ENCODE data around the gene RPL38.

The RPL38 gene

GRCh38 chr17:74196541-74197317, 6.7 kb upstream of the RPL38 start:
- H3K9ac ChIP-seq (ENCODE audit: low read length) = no peak overlapping the region
- H3K27ac ChIP-seq (ENCODE audit: low read depth, low read length) = no peak overlapping the region
- no peaks in the 10 kb centered on the region for H3K79me2 ChIP-seq (ENCODE audit: insufficient read depth, low read length)
- H3K9me3 ChIP-seq (ENCODE audit: insufficient read depth, low read length) = no peaks in the 10 kb centered on the region
- no peaks in the 10 kb centered on the region for H4K20me1 ChIP-seq (ENCODE audit: low read depth, low read length)
- no peaks in the 10 kb centered on the region for H3K9me2 ChIP-seq (replicated peaks; ENCODE audit: insufficient read depth, low read length)
- H3F3A ChIP-seq (ENCODE audit: insufficient read depth) = no peaks in the 10 kb centered on the region
- no peak overlapping the region for H2AFZ ChIP-seq (ENCODE audit: low read depth, low read length, severe bottlenecking)
- TF ChIP-seq EZH2phosphoT487 (conservative IDR thresholded peaks at IDR 0.05; ENCODE audit: low read length) (no peak), CTCF (IDR thresholded peaks at IDR 0.05; ENCODE audit: insufficient read depth, low read length, poor library complexity, severe bottlenecking) (no peak)
- no peaks in the 10 kb centered on the region for H3K36me3 ChIP-seq (ENCODE audit: low read length)
- no peak overlapping the region for H3K4me2 ChIP-seq (ENCODE audit: low read depth, low read length, poor library complexity, severe bottlenecking)
- no peak overlapping the region for H3K4me3 ChIP-seq (ENCODE audit: insufficient read depth, low read length, poor library complexity, severe bottlenecking)
- no peaks in the 10 kb centered on the region for H3K27me3 ChIP-seq (ENCODE audit: low read length)

GRCh38 chr17:74197801-74198200, 5.7 kb upstream of the RPL38 start:
- Histone ChIP-seq H3K79me2 (ENCODE audit: insufficient read depth, low read length) (no peaks in the 10 kb centered on the region), H3K4me2 (ENCODE audit: low read depth, low read length, poor library complexity, severe bottlenecking) (no peak overlapping the region), H3K27me3 (ENCODE audit: low read length) (no peaks in the 10 kb centered on the region), H3F3A (ENCODE audit: insufficient read depth) (no peaks in the 10 kb centered on the region), H3K36me3 (ENCODE audit: low read length) (no peaks in the 10 kb centered on the region), H3K27ac (ENCODE audit: low read depth, low read length) (no peak overlapping the region), H3K4me3 (ENCODE audit: insufficient read depth, low read length, poor library complexity, severe bottlenecking) (no peak overlapping the region), H2AFZ (ENCODE audit: low read depth, low read length, severe bottlenecking) (no peak overlapping the region), H3K9me2 (replicated peaks; ENCODE audit: insufficient read depth, low read length) (no peaks in the 10 kb centered on the region), H3K9me3 (ENCODE audit: insufficient read depth, low read length) (no peaks in the 10 kb centered on the region), H3K9ac (ENCODE audit: low read length) (no peak overlapping the region), H4K20me1 (ENCODE audit: low read depth, low read length) (no peaks in the 10 kb centered on the region)
- no peak for TF ChIP-seq CTCF (IDR thresholded peaks at IDR 0.05; ENCODE audit: insufficient read depth, low read length, poor library complexity, severe bottlenecking)
- no peak for TF ChIP-seq EZH2phosphoT487 (conservative IDR thresholded peaks at IDR 0.05; ENCODE audit: low read length)

GRCh38 chr17:74198694-74199093, 4.8 kb upstream of the RPL38 start:
- Histone ChIP-seq H3K9me3 (ENCODE audit: insufficient read depth, low read length) (no peaks in the 10 kb centered on the region), H3K27ac (ENCODE audit: low read depth, low read length) (no peak overlapping the region), H3K9ac (ENCODE audit: low read length) (no peak overlapping the region), H3K79me2 (ENCODE audit: insufficient read depth, low read length) (peaks cover 2% of the 10 kb centered on the region), H3K27me3 (ENCODE audit: low read length) (no peaks in the 10 kb centered on the region), H3F3A (ENCODE audit: insufficient read depth) (no peaks in the 10 kb centered on the region), H3K4me3 (ENCODE audit: insufficient read depth, low read length, poor library complexity, severe bottlenecking) (no peak overlapping the region), H3K36me3 (ENCODE audit: low read length) (no peaks in the 10 kb centered on the region), H4K20me1 (ENCODE audit: low read depth, low read length) (no peaks in the 10 kb centered on the region), H2AFZ (ENCODE audit: low read depth, low read length, severe bottlenecking) (no peak overlapping the region), H3K4me2 (ENCODE audit: low read depth, low read length, poor library complexity, severe bottlenecking) (no peak overlapping the region), H3K9me2 (replicated peaks; ENCODE audit: insufficient read depth, low read length) (no peaks in the 10 kb centered on the region)
- TF ChIP-seq EZH2phosphoT487 (conservative IDR thresholded peaks at IDR 0.05; ENCODE audit: low read length) (no peak), CTCF (IDR thresholded peaks at IDR 0.05; ENCODE audit: insufficient read depth, low read length, poor library complexity, severe bottlenecking) (no peak)

All from SU-DHL-6 (cell line).